ENCODE results near the gene KRTAP6-2. TPM values are rescaled to one million over a fixed set of nuclear protein-coding genes. Genes with fewer than 3 reads are reported as not detected.

Gene KRTAP6-2
- total RNA-seq, 2 experiments from 2014 or later = not detected

- Histone ChIP-seq H3K9me2 (ENCODE audit: insufficient read depth, low read length) (no peaks in the 10 kb centered on the region), H3K27ac (ENCODE audit: low read depth, low read length, poor library complexity, severe bottlenecking) (no peak overlapping the region), H3K36me3 (ENCODE audit: insufficient read depth, low read length) (no peaks in the 10 kb centered on the region), H3K79me2 (ENCODE audit: insufficient read depth, low read depth, low read length) (no peaks in the 10 kb centered on the region), H3K4me3 (ENCODE audit: low read depth, low read length, poor library complexity, severe bottlenecking) (no peak overlapping the region), H3K4me2 (ENCODE audit: low read length) (no peak overlapping the region), H3K4me1 (ENCODE audit: insufficient read depth, low read length, poor library complexity, severe bottlenecking) (no peaks in the 10 kb centered on the region), H2AFZ (ENCODE audit: low read length) (no peak overlapping the region), H3K9me3 (ENCODE audit: low read length) (no peaks in the 10 kb centered on the region), H4K20me1 (ENCODE audit: insufficient read depth, low read length) (no peaks in the 10 kb centered on the region)
- no peak for TF ChIP-seq CTCF (conservative IDR thresholded peaks at IDR 0.05; ENCODE audit: low read length)
- TF ChIP-seq EZH2phosphoT487 (IDR thresholded peaks at IDR 0.05; ENCODE audit: borderline replicate concordance, low read depth, low read length) = no peak
- no TSS peak for BruUV-seq (replicated peaks)
- CTCF ChIA-PET (ENCODE audit: unreplicated experiment) = no interaction called here
- POLR2A ChIA-PET = no interaction called here
- intact Hi-C loops (cut with micrococcal nuclease; ENCODE audit: unreplicated experiment) = no loop called here
- no peak for DNase-seq (ENCODE audit: low spot score)
These were observed 18.6 kb downstream of the KRTAP6-2 start for GRCh38 chr21:30580132-30580531.

GRCh38 chr21:30579346-30579745, 19.4 kb downstream of the KRTAP6-2 start:
- Histone ChIP-seq H3K27ac (ENCODE audit: low read depth, low read length, poor library complexity, severe bottlenecking) (no peak overlapping the region), H4K20me1 (ENCODE audit: insufficient read depth, low read length) (no peaks in the 10 kb centered on the region), H3K4me3 (ENCODE audit: low read depth, low read length, poor library complexity, severe bottlenecking) (no peak overlapping the region), H3K4me1 (ENCODE audit: insufficient read depth, low read length, poor library complexity, severe bottlenecking) (no peaks in the 10 kb centered on the region), H3K4me2 (ENCODE audit: low read length) (no peak overlapping the region), H3K9me3 (ENCODE audit: low read length) (no peaks in the 10 kb centered on the region), H2AFZ (ENCODE audit: low read length) (no peak overlapping the region), H3K79me2 (ENCODE audit: insufficient read depth, low read depth, low read length) (no peaks in the 10 kb centered on the region), H3K36me3 (ENCODE audit: insufficient read depth, low read length) (no peaks in the 10 kb centered on the region), H3K9me2 (ENCODE audit: insufficient read depth, low read length) (no peaks in the 10 kb centered on the region)
- intact Hi-C loops (cut with micrococcal nuclease; ENCODE audit: unreplicated experiment) = no loop called here
- ChIA-PET CTCF (ENCODE audit: unreplicated experiment) (no interaction called here), POLR2A (interaction anchor here (0.7 kb wide), 1 partner anchor 170 kb away, joined by 3 read pairs; no protein-coding TSS in a partner anchor)
- TF ChIP-seq CTCF (conservative IDR thresholded peaks at IDR 0.05; ENCODE audit: low read length) = no peak
- no peak for TF ChIP-seq EZH2phosphoT487 (IDR thresholded peaks at IDR 0.05; ENCODE audit: borderline replicate concordance, low read depth, low read length)
- no TSS peak for BruUV-seq (replicated peaks)
- DNase-seq (ENCODE audit: low spot score) = no peak

- Histone ChIP-seq H3K36me3 (ENCODE audit: insufficient read depth, low read length) (no peaks in the 10 kb centered on the region), H3K4me2 (ENCODE audit: low read length) (no peak overlapping the region), H3K9me3 (ENCODE audit: low read length) (no peaks in the 10 kb centered on the region), H3K4me3 (ENCODE audit: low read depth, low read length, poor library complexity, severe bottlenecking) (no peak overlapping the region), H3K79me2 (ENCODE audit: insufficient read depth, low read depth, low read length) (no peaks in the 10 kb centered on the region), H3K4me1 (ENCODE audit: insufficient read depth, low read length, poor library complexity, severe bottlenecking) (no peaks in the 10 kb centered on the region), H4K20me1 (ENCODE audit: insufficient read depth, low read length) (no peaks in the 10 kb centered on the region), H3K9me2 (ENCODE audit: insufficient read depth, low read length) (no peaks in the 10 kb centered on the region), H2AFZ (ENCODE audit: low read length) (no peak overlapping the region), H3K27ac (ENCODE audit: low read depth, low read length, poor library complexity, severe bottlenecking) (no peak overlapping the region)
- TF ChIP-seq CTCF (conservative IDR thresholded peaks at IDR 0.05; ENCODE audit: low read length) (no peak), EZH2phosphoT487 (IDR thresholded peaks at IDR 0.05; ENCODE audit: borderline replicate concordance, low read depth, low read length) (no peak)
- ChIA-PET CTCF (ENCODE audit: unreplicated experiment) (no interaction called here), POLR2A (no interaction called here)
- intact Hi-C loops (cut with micrococcal nuclease; ENCODE audit: unreplicated experiment) = no loop called here
- DNase-seq (ENCODE audit: low spot score) = no peak
- no TSS peak for BruUV-seq (replicated peaks)
These were observed 20.9 kb downstream of the KRTAP6-2 start for GRCh38 chr21:30577766-30578165.
